T-helper 2 cell treated with Interferon-gamma antibody and Interleukin-4, amounts not matched to agents 5 μg/mL and 100 μg/mL, for 36 hours (primary cell): ENCODE results near the gene ABCF2.
A peak's percentile ranks its signal among the peaks of the same experiment; 100 is the strongest.

Experiments
- DNase-seq: peaks from one replicate; pipeline ENCODE4 v3.0.0; 2021; ENCODE audit warnings: low spot score
- H3K27ac Mint-ChIP-seq: one replicate; pipeline ENCODE4 v1.8.0; 2021; ENCODE audit warnings: mild to moderate bottlenecking, mixed read lengths
- H3K27me3 Mint-ChIP-seq: one replicate; pipeline ENCODE4 v1.8.0; 2021; ENCODE audit warnings: low read depth, mixed read lengths
- H3K36me3 Mint-ChIP-seq: one replicate; pipeline ENCODE4 v1.8.0; 2021; ENCODE audit warnings: low read depth, mixed read lengths
- H3K4me1 Mint-ChIP-seq: one replicate; pipeline ENCODE4 v1.8.0; 2021; ENCODE audit warnings: low read depth, mixed read lengths
- H3K4me3 Mint-ChIP-seq: one replicate; pipeline ENCODE4 v1.8.0; 2022; ENCODE audit warnings: mild to moderate bottlenecking, moderate library complexity, mixed read lengths
- H3K9me3 Mint-ChIP-seq: one replicate; pipeline ENCODE4 v1.8.0; 2021; ENCODE audit warnings: mixed read lengths

ABCF2 gene

DNA sequence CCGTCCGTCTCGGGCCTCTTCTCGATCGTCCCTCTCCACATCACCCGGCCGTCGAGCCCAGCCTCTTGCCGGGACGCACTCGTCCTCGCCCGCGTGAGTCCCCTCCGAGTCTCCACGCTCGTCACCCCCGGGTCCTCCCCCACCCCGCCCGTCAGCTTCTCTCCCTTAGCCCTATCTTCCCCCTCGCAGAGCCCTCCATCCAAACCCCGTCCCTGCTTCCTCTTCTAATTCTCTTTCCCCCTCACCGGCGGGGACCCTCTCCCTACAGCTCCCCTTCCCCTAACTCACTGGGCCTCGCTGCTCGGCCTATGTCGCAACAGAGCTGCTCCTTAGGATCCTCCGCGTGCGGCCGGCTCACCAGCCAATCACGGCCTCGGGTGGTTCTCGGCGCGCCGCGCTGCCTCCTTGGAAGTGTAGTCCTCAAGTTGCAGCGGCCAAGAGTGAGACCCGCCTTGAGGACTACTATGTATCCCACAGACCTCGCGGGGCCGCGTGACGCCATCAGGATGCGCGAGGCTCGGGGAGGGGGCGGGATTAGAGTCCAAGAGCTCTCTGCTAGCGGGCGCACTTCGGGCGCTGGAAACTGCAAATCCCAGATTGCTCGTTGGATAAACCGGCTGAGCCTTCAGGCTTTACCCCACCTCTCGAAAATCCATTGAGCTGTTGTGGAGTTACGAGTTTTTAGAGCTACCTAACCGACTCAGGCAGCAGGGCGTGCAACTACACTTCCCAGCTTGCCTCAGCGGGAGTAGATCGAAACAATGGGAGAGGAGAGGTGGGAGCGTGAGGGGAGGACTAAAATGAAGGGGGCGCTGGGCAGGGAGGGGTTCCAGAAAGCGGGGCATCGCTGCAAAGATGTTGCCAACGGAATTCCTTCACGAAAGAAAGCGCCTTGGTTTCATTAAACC is at the start of gene ABCF2:
Gene ABCF2 (minus strand): TSS at position 331 of the 908 bp plus-strand sequence. CDS start 747 bp downstream, outside the sequence.
- peak within 1 kb of the TSS; percentile 96 for H3K27ac Mint-ChIP-seq
- peak; percentile 98 for DNase-seq
- H3K9me3 Mint-ChIP-seq, result no peaks in the 10 kb centered on the region
- H3K4me3 Mint-ChIP-seq, result peak within 1 kb of the TSS; percentile 96
- peaks cover 27% of the 10 kb centered on the region for H3K4me1 Mint-ChIP-seq
- peaks cover 4% of the 10 kb centered on the region for H3K27me3 Mint-ChIP-seq
- peaks cover 27% of the 10 kb centered on the region for H3K36me3 Mint-ChIP-seq

- peaks cover 11% of the 10 kb centered on the region for H3K4me1 Mint-ChIP-seq
Measured at GRCh38 chr7:151275813-151276577, 49.0 kb upstream of the ABCF2 start.

DNA sequence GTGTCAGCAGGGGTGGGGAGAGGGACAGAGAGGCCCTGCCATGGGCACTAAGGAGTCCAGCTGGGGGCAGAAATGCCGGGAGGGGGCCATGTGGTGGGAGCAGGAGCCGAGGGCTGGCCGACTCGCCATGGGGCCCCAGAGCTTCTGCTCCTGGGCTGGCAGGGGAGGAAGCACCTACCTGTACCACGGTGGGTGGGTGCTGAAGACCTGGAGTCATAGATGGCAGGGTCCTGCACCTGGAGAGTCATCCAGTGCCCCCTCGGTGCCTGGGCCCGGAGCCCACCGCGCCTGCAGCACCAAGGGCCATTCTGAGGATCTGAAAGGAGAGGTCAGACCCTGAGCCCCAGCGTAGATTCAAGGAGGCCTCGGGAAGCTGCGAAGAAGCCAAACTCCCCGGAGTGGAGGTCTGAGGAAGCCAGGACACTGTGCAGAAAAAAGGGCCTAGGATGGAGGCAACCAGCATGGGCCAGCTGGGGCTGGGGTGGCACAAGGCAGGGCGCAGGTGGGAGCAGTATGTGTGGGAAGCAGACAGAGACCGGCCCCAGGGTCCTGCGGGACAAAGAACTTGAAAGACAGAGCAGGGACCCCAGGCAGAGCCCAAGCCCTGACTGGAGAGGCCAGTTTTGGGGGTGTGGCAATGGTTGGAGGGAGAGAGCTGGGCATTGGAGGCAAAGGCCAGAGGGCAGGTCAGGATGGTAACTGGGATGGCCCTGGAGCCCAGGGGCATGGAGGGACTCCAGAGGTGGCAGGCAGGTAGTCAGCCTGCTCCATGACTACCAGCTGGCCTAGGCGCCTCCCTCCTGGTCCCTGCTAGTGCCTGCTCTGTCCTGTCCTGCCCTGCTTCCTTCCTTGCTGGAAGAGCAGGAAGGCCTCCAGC is 48.2 kb upstream of the ABCF2 start:
- Mint-ChIP-seq H3K9me3 (no peaks in the 10 kb centered on the region), H3K36me3 (no peaks in the 10 kb centered on the region), H3K27me3 (peaks cover 2% of the 10 kb centered on the region), H3K4me3 (peak overlapping the region; percentile 56), H3K4me1 (peaks cover 11% of the 10 kb centered on the region), H3K27ac (peak overlapping the region; percentile 29)
- DNase-seq, result no peak

More at GRCh38 chr7:151275813-151276577, 49.0 kb upstream of the ABCF2 start:
- Mint-ChIP-seq H3K27me3 (peaks cover 4% of the 10 kb centered on the region), H3K36me3 (no peaks in the 10 kb centered on the region), H3K4me3 (peak overlapping the region; percentile 52), H3K27ac (peak overlapping the region; percentile 45), H3K9me3 (no peaks in the 10 kb centered on the region)
- DNase-seq, result no peak

GRCh38 chr7:151274396-151274795 is 47.4 kb upstream of the ABCF2 start:
- no peak for DNase-seq
- Mint-ChIP-seq H3K36me3 (no peaks in the 10 kb centered on the region), H3K9me3 (no peaks in the 10 kb centered on the region), H3K4me3 (peak overlapping the region; percentile 6), H3K4me1 (peaks cover 11% of the 10 kb centered on the region), H3K27ac (no peak overlapping the region), H3K27me3 (peaks cover 2% of the 10 kb centered on the region)

- H3K27me3 Mint-ChIP-seq, result peaks cover 2% of the 10 kb centered on the region
- no peak overlapping the region for H3K27ac Mint-ChIP-seq
- H3K9me3 Mint-ChIP-seq, result no peaks in the 10 kb centered on the region
- no peak for DNase-seq
- no peak overlapping the region for H3K4me3 Mint-ChIP-seq
- peaks cover 11% of the 10 kb centered on the region for H3K4me1 Mint-ChIP-seq
- no peaks in the 10 kb centered on the region for H3K36me3 Mint-ChIP-seq
Measured at GRCh38 chr7:151273651-151274390, 46.8 kb upstream of the ABCF2 start.

DNA sequence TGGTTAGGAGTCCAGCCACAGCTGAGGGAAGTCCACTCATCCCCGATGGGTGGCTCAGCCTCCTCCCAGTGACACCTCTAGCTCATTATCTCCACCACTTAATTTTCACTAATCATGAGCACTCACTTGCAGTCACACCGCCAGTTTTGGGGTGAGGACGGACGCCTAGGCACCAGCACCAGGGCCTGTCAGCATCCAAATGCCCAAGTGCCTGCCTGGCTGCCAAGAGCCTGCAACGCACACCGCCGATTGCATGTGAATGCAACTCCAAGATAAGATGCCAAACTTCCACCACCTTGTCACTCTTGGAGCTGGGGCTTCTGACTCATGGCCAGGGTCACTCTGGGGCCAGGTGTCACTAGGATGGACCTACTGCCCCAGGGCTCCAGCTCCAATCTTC is 45.9 kb upstream of the ABCF2 start:
- Mint-ChIP-seq H3K4me3 (no peak overlapping the region), H3K9me3 (no peaks in the 10 kb centered on the region), H3K27me3 (no peaks in the 10 kb centered on the region), H3K4me1 (peaks cover 11% of the 10 kb centered on the region), H3K36me3 (no peaks in the 10 kb centered on the region), H3K27ac (no peak overlapping the region)
- no peak for DNase-seq

DNA sequence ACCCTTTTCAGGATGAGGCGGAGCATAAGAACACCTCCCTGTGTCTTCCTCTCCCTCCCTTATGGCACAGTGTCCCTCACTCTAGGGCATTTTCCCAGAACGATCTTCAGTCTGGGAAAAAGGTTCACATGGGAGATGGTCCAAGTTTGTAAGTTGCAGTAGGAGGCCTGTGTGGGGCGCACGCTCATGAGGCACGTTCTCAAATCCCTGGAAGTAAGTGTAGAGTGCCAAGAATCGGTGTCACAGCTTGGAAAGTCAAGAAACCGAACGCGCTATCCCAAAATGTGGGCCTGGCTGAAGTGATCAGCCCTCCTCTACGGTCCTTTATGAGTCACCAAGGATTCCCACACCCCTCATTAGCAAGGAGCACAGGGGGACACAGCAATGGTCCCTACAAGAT is 45.4 kb upstream of the ABCF2 start:
- H3K36me3 Mint-ChIP-seq, result no peaks in the 10 kb centered on the region
- no peak overlapping the region for H3K27ac Mint-ChIP-seq
- H3K9me3 Mint-ChIP-seq, result no peaks in the 10 kb centered on the region
- no peak for DNase-seq
- H3K4me1 Mint-ChIP-seq, result peaks cover 9% of the 10 kb centered on the region
- H3K4me3 Mint-ChIP-seq, result no peak overlapping the region
- H3K27me3 Mint-ChIP-seq, result no peaks in the 10 kb centered on the region

GRCh38 chr7:151271699-151272355 is 44.8 kb upstream of the ABCF2 start:
- no peak for DNase-seq
- Mint-ChIP-seq H3K9me3 (no peaks in the 10 kb centered on the region), H3K27me3 (no peaks in the 10 kb centered on the region), H3K27ac (no peak overlapping the region), H3K4me3 (no peak overlapping the region), H3K36me3 (no peaks in the 10 kb centered on the region), H3K4me1 (peaks cover 6% of the 10 kb centered on the region)

DNA sequence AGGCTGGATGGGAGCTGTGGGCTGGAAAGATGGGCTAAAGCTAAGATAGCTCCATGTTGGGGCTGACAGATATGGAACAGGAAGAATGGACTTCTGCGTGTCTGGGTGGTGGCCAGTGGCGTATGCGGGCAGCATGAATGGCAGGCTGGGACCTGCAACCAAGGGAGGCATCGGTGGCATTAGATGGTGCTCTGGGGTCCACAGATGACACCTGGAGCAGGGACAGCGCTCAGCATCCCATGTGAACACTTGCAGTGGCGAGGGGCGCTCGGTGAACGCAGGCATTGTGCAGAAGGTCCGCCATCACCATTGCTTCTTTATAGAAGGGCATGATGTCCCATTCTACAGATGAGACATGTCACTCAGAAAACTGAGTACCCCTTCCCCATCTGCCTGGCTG is 42.5 kb upstream of the ABCF2 start:
- Mint-ChIP-seq H3K27me3 (no peaks in the 10 kb centered on the region), H3K27ac (no peak overlapping the region), H3K36me3 (no peaks in the 10 kb centered on the region), H3K9me3 (no peaks in the 10 kb centered on the region), H3K4me1 (peaks cover 6% of the 10 kb centered on the region), H3K4me3 (no peak overlapping the region)
- DNase-seq, result no peak

GRCh38 chr7:151265351-151265931 is 38.4 kb upstream of the ABCF2 start:
- H3K4me3 Mint-ChIP-seq, result no peak overlapping the region
- no peak overlapping the region for H3K27ac Mint-ChIP-seq
- peaks cover 3% of the 10 kb centered on the region for H3K27me3 Mint-ChIP-seq
- H3K36me3 Mint-ChIP-seq, result no peaks in the 10 kb centered on the region
- H3K4me1 Mint-ChIP-seq, result no peaks in the 10 kb centered on the region
- no peak for DNase-seq
- H3K9me3 Mint-ChIP-seq, result no peaks in the 10 kb centered on the region

DNA sequence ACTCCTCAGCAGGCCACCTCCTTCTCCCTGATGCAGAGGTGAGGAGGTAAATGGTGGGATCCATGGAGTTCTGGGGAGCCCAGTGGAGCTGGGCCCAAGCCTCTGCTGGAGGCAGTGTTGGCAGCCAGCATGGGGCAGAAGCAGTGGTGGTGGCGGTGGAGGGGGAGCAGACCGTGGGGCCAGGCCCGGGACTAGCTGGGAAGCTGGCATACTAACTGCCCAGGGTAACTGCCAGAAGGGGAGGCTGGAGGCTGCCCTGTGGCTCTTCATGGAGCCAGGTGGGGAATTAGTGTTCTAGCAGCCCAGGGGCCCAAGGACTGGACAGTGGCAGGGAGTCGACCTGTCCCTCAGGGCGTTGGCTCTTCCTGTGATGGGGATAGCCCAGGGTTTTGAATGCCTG is 37.6 kb upstream of the ABCF2 start:
- Mint-ChIP-seq H3K4me3 (no peak overlapping the region), H3K4me1 (no peaks in the 10 kb centered on the region), H3K9me3 (no peaks in the 10 kb centered on the region), H3K27ac (no peak overlapping the region), H3K27me3 (peaks cover 3% of the 10 kb centered on the region), H3K36me3 (no peaks in the 10 kb centered on the region)
- no peak for DNase-seq

DNA sequence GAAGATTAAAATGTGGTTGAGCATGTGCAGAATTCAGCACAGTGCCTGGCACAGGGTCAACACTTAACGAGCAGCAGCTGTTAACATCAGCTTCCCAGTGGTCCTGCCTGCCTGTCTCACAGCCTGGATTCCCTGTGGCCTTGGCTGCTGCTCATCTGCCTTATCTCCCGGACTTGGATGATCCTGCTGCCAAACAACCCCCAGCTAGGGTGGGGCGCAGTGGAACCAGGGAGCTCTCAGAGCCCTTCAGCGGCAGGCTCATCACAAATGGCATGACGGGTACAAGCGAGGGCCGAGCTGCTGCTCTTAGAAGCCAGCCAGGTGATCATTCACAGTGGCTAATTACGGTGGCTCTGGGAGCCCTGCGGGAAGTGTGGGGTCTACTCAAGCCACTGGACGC is 34.5 kb upstream of the ABCF2 start:
- H3K36me3 Mint-ChIP-seq, result no peaks in the 10 kb centered on the region
- no peak overlapping the region for H3K27ac Mint-ChIP-seq
- H3K4me3 Mint-ChIP-seq, result no peak overlapping the region

More for the DNA sequence above, 34.5 kb upstream of the ABCF2 start:
- DNase-seq, result no peak
- Mint-ChIP-seq H3K4me1 (no peaks in the 10 kb centered on the region), H3K27me3 (peaks cover 21% of the 10 kb centered on the region), H3K9me3 (no peaks in the 10 kb centered on the region)
